ENCODE measurements around the gene MLST8.

Gene MLST8

GRCh38 chr16:2205104-2205966, at the start of gene MLST8 (continued):
- TF ChIP-seq ZFHX2 (tag by site-specific recombination; conservative IDR thresholded peaks at IDR 0.05) (peak; percentile 96), ZNF423 (tag by site-specific recombination; IDR thresholded peaks at IDR 0.05) (no peak), ZBTB7A (tag by site-specific recombination; IDR thresholded peaks at IDR 0.05; ENCODE audit: low read depth) (no peak; the same call in 1 of the 2 replicates), GLIS2 (tag by site-specific recombination; IDR thresholded peaks at IDR 0.05) (peak; percentile 59; the same call in 1 of the 2 replicates), FEZF1 (tag by site-specific recombination; IDR thresholded peaks at IDR 0.05) (no peak), ZNF777 (tag by site-specific recombination; IDR thresholded peaks at IDR 0.05; ENCODE audit: borderline replicate concordance) (no peak), ZNF610 (tag by site-specific recombination; IDR thresholded peaks at IDR 0.05; ENCODE audit: borderline replicate concordance) (no peak), HOXC10 (CRISPR knock-in tag; IDR thresholded peaks at IDR 0.05) (0 out of 2 replicates have a peak, but pooled peaks have one; percentile 9), ZNF560 (tag by site-specific recombination; IDR thresholded peaks at IDR 0.05; ENCODE audit: borderline replicate concordance) (no peak), ZIC2 (tag by site-specific recombination; IDR thresholded peaks at IDR 0.05) (peak; percentile 42; the same call in 1 of the 2 replicates), KLF9 (tag by site-specific recombination; IDR thresholded peaks at IDR 0.05; ENCODE audit: low read depth) (no peak), ZBTB21 (tag by site-specific recombination; IDR thresholded peaks at IDR 0.05) (no peak; the same call in 1 of the 2 replicates), ZNF473 (tag by site-specific recombination; IDR thresholded peaks at IDR 0.05) (no peak), ZNF768 (tag by site-specific recombination; IDR thresholded peaks at IDR 0.05) (no peak), ZNF830 (tag by site-specific recombination; IDR thresholded peaks at IDR 0.05; ENCODE audit: low read depth) (no peak), ZNF138 (tag by site-specific recombination; IDR thresholded peaks at IDR 0.05; ENCODE audit: borderline replicate concordance) (no peak), ZNF174 (tag by site-specific recombination; IDR thresholded peaks at IDR 0.05) (no peak), ZNF544 (tag by site-specific recombination; IDR thresholded peaks at IDR 0.05) (no peak), ZNF324 (tag by site-specific recombination; IDR thresholded peaks at IDR 0.05) (peak; percentile 86; the same call in 1 of the 2 replicates), ZNF426 (tag by site-specific recombination; IDR thresholded peaks at IDR 0.05) (no peak), ZNF311 (tag by site-specific recombination; IDR thresholded peaks at IDR 0.05; ENCODE audit: borderline replicate concordance) (no peak), ZNF513 (tag by site-specific recombination; IDR thresholded peaks at IDR 0.05) (no peak; the same call in 1 of the 2 replicates), ZNF175 (tag by site-specific recombination; IDR thresholded peaks at IDR 0.05) (no peak), ZNF654 (tag by site-specific recombination; IDR thresholded peaks at IDR 0.05; ENCODE audit: low read depth) (no peak), ZNF677 (tag by site-specific recombination; IDR thresholded peaks at IDR 0.05) (no peak), BCL11B (tag by site-specific recombination; IDR thresholded peaks at IDR 0.05; ENCODE audit: low read depth) (0 out of 2 replicates have a peak, but pooled peaks have one; percentile 13), ZXDB (tag by site-specific recombination; IDR thresholded peaks at IDR 0.05) (peak; percentile 92), ZNF624 (tag by site-specific recombination; IDR thresholded peaks at IDR 0.05) (no peak), ZNF23 (tag by site-specific recombination; IDR thresholded peaks at IDR 0.05; ENCODE audit: borderline replicate concordance) (no peak), ZNF121 (tag by site-specific recombination; IDR thresholded peaks at IDR 0.05) (no peak)
- TF ChIP-seq, protein P1, sequence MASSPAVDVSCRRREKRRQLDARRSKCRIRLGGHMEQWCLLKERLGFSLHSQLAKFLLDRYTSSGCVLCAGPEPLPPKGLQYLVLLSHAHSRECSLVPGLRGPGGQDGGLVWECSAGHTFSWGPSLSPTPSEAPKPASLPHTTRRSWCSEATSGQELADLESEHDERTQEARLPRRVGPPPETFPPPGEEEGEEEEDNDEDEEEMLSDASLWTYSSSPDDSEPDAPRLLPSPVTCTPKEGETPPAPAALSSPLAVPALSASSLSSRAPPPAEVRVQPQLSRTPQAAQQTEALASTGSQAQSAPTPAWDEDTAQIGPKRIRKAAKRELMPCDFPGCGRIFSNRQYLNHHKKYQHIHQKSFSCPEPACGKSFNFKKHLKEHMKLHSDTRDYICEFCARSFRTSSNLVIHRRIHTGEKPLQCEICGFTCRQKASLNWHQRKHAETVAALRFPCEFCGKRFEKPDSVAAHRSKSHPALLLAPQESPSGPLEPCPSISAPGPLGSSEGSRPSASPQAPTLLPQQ (tag by site-specific recombination; IDR thresholded peaks at IDR 0.05) = peak; percentile 64; the same call in 1 of the 2 replicates
- TF ChIP-seq, protein P2, sequence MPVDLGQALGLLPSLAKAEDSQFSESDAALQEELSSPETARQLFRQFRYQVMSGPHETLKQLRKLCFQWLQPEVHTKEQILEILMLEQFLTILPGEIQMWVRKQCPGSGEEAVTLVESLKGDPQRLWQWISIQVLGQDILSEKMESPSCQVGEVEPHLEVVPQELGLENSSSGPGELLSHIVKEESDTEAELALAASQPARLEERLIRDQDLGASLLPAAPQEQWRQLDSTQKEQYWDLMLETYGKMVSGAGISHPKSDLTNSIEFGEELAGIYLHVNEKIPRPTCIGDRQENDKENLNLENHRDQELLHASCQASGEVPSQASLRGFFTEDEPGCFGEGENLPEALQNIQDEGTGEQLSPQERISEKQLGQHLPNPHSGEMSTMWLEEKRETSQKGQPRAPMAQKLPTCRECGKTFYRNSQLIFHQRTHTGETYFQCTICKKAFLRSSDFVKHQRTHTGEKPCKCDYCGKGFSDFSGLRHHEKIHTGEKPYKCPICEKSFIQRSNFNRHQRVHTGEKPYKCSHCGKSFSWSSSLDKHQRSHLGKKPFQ (tag by site-specific recombination; IDR thresholded peaks at IDR 0.05) = no peak
- TF ChIP-seq, protein P3, sequence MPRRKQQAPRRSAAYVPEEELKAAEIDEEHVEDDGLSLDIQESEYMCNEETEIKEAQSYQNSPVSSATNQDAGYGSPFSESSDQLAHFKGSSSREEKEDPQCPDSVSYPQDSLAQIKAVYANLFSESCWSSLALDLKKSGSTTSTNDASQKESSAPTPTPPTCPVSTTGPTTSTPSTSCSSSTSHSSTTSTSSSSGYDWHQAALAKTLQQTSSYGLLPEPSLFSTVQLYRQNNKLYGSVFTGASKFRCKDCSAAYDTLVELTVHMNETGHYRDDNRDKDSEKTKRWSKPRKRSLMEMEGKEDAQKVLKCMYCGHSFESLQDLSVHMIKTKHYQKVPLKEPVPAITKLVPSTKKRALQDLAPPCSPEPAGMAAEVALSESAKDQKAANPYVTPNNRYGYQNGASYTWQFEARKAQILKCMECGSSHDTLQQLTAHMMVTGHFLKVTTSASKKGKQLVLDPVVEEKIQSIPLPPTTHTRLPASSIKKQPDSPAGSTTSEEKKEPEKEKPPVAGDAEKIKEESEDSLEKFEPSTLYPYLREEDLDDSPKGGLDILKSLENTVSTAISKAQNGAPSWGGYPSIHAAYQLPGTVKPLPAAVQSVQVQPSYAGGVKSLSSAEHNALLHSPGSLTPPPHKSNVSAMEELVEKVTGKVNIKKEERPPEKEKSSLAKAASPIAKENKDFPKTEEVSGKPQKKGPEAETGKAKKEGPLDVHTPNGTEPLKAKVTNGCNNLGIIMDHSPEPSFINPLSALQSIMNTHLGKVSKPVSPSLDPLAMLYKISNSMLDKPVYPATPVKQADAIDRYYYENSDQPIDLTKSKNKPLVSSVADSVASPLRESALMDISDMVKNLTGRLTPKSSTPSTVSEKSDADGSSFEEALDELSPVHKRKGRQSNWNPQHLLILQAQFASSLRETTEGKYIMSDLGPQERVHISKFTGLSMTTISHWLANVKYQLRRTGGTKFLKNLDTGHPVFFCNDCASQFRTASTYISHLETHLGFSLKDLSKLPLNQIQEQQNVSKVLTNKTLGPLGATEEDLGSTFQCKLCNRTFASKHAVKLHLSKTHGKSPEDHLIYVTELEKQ (tag by site-specific recombination; IDR thresholded peaks at IDR 0.05; ENCODE audit: borderline replicate concordance) = no peak

All from HEK293 (cell line).